GM23248 (cell line): ENCODE data around the gene PTPN2.

Experiments used
- EZH2 ChIP-seq: fragments of 200-600 bp; sonication (generic); IDR thresholded peaks from 2 replicates; pipeline ENCODE4 v1.6.1; 2018; ENCODE audit warnings: antibody characterized with exemption, mild to moderate bottlenecking; ENCODE audit not compliant: insufficient read depth, poor library complexity, severe bottlenecking
- EZH2phosphoT487 ChIP-seq: fragments of 200-600 bp; sonication (generic); IDR thresholded peaks from 2 replicates; pipeline ENCODE4 v1.6.1; 2018; ENCODE audit warnings: antibody characterized with exemption, moderate library complexity, mild to moderate bottlenecking, low read depth; ENCODE audit not compliant: insufficient read depth

DNA sequence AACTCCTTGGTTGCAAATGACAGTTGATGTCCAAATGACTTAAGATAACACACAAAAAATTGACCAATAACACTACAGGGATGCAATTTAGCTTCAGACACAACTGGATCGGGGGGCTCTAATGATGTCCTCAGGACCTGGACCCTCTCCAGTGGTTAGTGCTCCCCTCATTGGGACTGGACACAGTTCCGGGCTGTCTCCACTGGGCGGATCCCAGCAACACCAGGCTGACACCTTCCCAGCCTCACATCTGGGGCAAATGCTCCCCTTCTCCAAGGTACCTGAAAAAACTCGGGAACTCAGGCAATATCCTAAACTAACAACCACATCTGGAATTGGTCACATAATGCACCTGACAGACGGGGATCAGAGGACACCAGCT is 132.5 kb downstream of the PTPN2 start:
- TF ChIP-seq EZH2, result no peak
- TF ChIP-seq EZH2phosphoT487, result no peak
